ENCODE results near the gene VPS52.
"Not testable (repeated sequence)": the region's sequence is repeated elsewhere in the genome, so short reads cannot be mapped to it uniquely, and the experiment has no call there.

Gene VPS52

DNA sequence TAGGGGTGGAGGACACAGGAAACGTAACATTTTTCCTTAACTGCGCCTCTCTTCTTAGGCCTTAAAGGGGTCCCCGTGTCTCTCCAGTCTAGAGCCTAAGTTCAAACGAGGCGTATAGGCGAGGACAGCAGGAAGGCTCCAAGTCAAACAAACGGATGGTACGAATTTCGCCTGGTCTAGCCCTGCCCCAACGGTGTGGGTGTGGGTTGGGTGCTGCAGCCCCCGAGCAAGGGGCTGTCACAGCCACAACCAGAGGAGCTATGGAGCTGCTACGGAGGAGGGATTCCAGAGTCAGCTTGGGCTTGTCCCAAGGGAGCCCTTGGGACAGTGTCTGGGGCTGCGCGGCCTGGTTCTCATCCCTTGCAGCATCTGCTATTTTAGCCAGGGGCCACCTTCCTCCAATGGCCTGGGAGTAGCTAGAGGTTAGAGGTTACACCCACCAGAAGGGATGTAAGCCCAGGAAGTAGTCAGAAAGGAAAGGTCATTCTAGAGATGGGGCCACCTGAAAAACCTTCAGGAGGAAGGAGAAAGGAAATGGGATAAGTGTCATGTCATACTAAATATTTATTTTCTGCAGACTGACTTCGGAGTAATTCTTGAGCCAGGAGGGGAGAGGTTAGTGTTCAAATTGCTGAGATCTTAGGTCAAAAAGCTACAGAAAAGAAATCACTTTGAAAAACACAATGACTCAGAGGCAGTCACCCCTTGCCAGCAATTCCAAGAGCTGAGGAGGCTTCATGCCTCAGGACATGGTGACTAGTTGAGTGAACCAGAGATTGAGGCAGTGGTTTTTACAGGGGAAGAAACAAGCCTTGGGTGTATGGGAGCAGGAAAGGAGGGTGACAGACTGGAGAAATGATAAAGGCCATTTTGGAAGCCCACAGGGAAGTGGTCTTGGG lies 21.7 kb downstream of the VPS52 start:
- DNase-seq = peak; percentile 45

DNA sequence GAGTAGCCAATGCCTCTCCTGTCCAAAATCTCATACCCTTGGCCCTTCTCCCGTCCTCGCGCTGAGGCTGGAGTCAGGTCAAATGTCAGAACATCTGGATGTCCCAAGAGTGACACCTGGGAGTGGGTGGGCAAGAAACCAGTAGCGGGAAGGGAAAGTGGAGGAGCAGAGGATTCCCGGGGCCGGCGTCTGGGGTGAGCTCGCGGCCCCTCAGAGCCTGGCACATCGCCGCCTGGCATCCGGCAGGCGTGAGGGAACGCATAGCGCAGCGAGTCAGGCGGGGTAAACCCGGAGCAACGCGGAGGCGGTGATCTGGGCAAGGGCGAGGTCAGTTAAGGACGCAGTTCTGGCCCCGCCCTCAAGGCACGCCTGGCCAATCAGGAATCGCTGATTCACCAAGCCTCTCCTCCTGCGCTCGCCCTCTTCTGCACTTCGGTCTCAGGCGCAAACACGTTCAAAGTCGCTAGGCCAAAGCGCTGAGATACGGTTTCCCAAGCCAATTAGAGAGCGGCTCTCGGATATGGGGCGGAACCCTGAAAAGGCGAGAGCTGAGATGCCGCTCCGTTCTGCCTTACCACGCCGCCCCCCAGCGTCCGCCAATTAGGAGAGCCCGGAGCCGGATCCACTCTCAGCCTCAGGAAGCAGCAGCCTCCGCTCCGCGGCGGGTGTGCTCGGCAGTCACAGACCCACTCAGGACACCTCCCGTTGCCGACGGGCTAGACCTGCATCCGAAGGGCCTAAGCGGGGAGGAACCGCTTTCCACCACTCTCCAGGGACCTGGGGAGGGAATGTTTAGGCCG lies 22.5 kb downstream of the VPS52 start:
- peak; percentile 96 for DNase-seq

DNA sequence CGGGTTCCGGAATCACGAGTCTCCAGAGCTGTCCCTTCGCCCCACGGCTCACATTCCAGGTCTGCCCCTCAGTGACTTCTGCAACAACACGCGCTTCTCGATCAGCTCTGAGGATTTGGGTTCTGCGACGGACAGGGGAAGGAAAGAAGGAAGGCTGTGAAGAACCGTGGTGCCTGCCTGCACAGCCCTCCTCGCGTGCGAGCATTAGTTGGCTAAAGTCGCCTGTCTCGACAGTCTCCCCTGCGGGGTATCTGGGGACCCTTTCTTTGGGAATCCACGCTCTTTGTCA lies 23.1 kb downstream of the VPS52 start:
- DNase-seq = peak; percentile 28

DNA sequence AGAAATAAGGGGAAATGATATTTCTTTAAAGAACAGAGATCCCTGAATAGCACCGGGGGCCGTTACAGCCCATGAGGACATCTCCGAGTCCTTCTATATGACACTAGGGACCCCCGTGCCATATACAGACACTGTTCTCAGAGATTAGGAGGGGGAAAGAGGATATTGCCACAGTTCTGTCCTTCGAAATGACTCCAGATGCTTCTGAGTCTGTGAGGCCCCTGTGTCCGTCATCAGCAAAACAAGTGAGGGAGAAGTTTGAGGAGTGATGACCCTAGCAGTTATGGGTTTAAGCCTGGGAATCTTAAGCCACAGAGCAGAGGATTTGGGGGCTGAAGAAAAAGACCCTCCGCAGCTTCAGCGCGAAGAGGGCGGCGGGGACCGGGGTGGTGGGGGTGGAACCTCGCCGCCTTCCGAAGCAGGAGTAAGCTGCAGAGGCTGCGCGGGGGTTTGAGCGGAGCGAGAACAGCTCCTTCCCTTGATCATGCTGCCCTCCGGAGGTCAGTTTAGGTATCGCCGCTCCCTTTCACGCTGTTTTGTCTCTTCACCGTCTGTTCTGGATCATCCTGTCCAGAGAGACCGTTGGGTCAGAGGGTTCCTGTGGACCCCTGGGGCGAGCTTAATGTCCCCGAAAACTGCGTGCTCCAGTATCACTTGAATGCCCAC lies 23.6 kb downstream of the VPS52 start:
- peak; percentile 69 for DNase-seq

DNA sequence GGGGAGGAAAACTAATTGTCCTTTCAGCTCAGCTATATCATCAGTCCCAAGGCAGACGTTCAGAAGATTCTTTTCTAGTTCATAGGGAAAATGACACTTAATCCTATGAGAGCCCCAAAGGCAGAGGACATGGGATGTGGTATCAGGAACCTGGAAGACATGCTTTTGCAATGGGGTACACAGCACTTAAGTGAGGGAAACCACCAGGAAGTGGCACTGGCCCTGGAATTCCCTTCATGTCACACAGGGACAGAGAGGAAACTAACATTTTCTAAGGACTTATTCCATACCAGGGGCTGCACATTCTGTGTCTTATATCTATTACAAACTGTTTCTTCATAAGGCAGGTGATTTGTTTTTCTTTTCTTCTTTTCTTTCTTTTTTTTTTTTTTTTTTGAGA lies 28.2 kb downstream of the VPS52 start:
- DNase-seq = no peak

DNA sequence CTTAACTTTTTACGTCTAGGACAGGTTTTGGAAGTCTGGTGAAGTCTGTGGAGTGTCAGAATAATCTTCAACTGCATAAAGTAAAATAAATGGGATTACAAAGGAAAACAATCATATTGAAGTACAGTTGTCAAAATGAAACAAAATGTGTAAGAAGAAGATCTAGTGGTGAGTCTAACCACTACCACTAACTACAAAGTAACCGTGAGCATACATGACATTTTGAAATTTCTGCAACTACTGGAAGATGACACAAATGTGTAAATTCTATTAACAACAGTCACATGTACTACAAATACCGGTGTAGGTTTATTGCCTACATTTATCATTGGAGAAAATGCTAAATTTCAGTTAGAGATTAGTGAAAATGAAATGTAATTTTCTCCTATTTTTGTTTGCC lies 29.7 kb downstream of the VPS52 start:
- DNase-seq = no peak

DNA sequence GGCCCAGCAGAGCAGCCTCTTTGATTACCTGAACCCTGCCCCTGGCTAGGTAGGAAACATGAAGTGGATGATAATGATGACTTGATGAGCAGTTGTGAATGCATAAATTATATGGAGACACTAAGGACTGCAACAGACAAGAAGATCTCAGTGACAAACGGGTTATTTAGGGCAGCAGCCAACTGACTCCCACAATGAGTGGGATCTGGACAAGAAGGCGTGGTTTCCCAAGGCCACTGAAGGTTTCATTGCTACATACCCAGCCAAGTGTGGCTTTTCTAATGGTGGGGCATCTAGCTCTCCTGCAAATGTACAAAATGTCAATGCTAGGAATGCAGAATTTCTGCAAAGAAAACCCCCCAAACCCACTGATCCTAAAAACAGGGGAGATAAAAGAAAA lies 33.9 kb downstream of the VPS52 start:
- no peak for DNase-seq

DNA sequence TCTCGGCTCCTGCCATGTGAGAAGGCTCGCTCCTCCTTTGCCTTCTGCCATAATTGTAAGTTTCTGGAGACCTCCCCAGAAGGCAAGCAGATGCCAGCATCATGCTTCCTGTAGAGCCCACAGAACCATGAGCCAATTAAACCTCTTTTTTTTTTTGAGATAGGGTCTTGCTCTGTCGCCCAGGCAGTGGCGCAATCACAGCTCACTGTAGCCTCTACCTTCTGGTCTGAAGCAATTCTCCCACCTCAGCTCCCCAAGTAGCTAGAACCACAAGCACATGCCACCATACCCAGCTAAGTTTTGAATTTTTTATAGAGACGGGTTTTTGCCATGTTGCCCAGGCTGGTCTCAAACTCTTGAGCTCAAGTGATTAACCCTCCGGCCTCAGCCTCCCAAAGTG lies 34.8 kb downstream of the VPS52 start:
- no peak for DNase-seq

DNA sequence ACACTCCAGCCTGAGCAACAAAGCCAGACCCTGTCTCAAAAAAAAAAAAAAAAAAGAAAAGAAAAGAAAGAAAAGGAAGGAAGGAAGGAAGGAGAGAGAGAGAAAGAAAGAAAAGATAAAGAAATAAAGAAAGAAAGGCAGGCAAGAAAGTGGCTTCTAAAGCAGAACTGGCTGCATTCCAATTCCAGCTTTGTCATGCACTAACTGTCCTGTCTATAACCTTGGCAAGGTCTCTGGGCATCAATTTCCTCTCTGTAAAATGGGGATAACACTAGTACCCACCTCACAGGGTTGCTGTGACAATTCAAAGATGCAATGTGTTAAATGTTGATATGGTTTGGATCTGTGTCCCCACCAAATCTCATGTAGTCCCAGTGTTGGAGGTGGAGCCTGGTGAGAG lies 35.3 kb downstream of the VPS52 start:
- no peak for DNase-seq

DNA sequence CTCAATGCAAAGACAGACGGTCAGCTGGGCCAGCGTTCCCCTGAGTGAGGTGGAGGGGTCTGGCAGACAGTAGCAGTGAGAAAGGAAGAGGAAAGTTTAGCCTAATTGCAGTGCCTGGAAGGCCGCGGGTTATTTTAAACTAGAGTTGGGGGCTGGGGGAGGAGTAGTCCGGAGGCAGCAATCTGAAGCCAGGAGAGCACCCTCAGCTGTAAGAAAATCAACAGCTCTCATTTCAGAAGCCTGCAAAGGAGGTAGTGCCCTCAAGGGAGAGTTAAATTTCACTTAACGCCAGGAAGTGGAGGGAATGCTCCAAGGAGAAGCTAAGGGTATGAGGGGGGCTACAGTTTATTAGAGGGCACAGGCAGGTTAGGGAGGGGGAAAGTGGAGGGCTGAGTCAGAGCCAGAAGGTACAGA lies 36.4 kb downstream of the VPS52 start:
- no peak for DNase-seq

DNA sequence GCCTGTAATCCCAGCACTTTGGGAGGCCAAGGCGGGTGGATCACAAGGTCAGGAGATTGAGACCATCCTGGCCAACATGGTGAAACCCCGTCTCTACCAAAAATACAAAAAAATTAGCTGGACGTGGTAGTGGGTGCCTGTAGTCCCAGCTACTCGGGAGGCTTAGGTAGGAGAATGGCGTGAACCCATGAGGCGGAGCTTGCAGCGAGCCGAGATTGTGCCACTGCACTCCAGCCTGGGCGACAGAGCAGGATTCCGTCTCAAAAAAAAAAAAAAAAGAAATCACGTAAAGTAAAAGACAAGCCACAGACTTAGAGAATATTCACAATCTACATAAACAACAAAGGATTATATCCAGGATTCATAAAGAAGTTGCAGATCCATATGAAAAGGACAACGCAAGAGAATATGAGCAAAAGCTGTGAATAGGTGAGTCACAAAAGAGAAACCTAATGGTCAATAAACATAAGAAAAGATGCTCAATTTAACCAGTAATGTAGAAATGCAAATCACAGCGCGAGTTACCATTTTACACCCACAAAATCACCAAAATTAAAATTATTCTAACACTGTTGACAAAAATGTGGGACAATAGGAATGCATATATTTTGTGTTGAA lies 45.1 kb downstream of the VPS52 start:
- not testable (repeated sequence) for DNase-seq

DNA sequence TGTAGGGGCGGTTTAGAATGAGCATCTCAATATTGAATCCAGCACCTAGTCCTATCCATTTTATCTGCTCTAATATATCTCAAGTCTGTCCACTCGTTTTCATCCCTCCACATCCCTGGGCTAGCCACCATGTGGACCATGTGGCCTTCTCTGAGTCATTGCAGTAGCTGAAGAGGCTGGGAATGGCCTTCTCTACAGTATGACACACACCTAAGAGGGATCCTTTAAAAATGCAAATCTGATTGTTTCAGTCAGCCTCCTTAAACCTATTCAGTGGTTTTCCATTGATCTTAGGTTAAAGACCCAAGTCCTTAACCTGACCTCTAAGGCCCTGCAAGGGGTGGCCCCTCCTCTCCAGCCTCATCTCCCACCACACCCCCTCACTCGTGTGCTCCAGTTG lies 54.0 kb downstream of the VPS52 start:
- DNase-seq = no peak

DNA sequence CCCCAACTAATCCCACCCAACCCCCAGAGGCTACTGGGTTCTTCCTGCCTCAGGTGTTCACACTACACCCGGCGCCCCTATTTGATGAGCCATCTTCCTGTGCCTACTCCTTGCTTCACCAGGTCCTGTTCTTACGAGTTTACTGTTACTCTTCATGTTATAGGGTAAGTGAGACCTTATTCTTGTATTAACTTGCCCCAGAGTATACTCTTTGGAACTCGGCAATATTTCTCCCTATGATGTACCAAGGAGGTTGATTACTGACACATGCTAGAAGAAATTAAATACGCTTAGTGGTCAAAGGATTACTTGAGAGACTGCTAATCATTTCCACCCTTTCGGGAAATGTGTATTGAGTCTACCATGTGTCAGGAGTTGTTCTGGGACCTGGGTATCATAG lies 54.4 kb downstream of the VPS52 start:
- DNase-seq = no peak

DNA sequence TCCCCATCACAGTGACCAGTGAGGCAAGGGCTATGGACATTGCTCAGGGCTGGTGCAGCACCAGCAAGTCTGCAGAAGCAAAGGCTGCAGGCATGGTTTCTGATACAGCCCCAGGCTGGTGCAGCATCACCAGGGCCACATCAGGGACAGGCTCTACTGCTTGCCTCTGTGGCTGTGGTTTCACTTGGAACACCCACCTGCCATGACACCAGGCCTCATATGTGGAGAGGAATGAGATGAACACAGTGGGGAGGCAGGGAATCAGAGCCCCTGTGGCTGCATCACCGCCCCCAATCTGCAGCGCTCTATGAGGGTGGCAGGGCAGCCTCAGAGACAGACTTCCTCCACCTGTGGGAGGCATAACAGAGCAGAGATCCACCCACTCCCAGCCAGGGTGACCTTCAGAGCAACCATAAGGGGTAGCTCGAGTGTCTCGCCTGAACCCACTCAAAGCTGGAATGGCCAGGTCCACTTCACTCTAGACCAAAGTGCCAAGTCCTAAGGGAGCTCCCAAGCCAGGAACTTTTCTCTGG lies 55.5 kb downstream of the VPS52 start:
- DNase-seq = no peak

DNA sequence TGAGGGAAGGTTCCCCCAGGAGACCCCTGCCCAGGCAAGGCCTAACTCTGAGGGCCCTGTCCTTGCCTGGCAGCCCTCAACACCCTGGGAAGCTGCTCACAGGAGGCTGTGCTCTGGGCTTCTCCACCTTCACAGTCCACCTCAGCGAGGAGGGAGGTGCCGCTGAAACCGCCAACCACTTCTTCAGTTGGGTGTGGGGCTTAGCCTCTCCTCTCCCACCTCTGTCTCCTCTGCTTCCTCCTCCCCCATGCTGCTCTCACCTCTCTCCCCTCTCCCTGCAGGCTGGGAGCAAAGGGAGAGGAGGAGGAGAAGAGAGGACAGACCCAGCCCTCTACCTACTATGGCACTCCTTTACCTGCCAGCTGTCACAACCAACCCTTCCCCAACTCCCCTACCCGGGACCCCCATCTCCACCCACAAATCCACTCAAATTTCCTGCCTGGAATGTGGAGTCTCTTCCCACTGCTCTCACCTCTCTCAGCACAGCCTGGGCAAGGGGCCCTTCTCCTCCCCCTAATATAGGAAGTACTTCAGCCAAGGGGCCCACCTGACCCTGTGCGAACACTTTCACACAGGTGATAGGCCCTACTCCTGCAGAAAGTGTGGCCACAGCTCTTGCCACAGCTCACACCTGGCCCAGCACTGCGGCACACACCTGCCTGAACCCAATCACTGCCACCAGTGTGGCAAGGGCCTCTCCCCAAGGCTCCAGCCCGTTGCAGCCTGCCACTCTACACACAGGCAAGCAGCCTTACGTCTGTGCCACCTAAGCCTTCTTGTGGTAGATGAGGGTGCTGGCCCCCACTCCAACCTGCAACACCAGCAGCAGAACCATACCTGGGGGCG lies 56.2 kb downstream of the VPS52 start:
- no peak for DNase-seq

DNA sequence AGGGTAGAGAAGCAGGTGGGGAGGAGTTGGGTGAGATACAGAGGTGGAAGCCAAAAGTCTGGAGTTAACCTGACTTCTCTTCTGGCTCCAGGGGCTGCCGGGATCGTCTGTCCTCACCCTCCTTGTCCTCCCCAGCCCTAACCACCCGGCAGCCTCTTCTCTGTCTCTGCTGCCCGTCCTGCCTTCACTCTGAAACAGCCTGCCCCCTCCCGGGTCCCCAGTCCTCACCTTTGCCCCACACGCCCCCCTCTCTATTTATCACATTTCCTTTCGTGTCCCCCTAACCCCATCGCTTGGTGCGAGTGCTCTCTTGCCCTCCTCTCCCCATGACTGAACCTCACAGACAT lies 57.7 kb downstream of the VPS52 start:
- no peak for DNase-seq

DNA sequence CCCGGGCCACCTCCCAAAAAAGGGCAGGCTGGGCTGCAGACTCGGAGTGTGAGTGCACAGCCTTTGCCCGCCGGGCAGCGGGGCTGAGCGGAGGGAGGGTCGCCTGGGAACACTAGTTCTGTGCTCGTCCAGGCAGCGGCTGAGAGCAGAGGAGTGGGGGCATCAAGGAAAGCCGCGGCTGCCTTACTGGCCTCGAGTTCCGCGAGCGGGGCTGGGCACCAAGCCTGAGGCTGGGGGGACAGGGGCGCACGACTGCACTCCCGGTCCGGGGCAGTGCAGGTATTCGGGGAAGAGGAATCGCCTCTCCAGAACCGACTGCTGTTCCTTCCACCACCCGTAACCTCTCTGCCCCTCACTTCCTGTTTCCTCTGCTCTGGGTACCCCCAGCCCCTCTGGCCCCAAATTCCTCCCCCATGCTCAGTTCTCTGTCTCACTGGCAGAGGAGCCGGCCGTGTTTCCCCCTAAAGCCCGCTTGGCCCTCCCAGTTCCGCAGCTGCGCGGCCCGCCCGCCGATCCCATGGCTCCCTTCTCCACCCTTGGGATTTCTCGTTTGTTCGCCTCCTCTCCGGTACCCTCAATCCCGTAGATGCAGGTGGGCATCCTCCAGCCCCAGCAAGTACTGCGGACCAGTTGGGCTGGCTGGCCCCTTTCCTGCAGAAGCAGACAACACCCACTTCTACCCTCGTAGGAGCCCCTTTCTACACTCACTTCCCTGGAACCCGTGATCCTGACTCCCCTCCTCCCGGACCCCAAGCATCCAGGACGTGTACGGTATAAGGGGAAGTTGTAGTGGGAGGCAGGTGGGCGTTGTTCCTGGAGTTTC lies 58.3 kb downstream of the VPS52 start:
- DNase-seq = no peak

DNA sequence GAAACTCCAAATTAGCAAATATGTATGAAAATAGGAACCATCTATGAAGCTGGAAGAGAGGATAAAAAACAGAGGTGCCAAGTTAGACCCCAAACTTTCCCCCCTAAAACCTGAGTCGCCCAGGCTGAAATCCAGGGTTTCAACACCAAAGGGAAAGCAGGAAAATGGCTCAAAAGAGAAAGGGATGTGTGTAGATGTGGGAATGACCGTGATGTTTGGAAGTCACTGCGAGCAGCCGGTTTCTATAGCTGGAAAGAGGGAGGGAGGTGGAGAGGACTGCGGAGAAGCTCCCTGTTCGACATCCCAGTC lies 58.9 kb downstream of the VPS52 start:
- DNase-seq = no peak

DNA sequence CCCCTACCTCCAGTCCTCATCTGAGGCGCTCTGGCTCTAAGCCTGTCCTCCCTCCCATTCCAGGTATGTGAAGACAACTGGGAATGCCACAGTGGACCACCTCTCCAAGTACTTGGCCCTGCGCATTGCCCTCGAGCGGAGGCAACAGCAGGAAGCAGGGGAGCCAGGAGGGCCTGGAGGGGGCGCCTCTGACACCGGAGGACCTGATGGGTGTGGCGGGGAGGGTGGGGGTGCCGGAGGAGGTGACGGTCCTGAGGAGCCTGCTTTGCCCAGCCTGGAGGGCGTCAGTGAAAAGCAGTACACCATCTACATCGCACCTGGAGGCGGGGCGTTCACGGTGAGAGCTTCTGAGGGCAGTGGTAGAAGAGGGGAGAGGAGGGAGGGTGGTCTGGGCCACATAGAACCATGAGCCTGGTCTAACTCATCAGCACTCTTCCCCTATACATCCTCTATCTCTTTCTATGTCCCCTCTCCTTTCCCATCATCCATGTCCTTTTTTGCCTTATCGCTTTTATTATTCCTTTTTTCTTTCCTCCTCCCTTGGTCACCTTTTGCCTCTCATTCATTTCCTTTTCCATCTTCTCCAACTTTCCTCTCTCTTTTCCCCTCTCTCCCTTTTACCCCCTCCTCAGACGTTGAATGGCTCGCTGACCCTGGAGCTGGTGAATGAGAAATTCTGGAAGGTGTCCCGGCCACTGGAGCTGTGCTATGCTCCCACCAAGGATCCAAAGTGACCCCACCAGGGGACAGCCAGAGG lies 59.8 kb downstream of the VPS52 start:
- no peak for DNase-seq

DNA sequence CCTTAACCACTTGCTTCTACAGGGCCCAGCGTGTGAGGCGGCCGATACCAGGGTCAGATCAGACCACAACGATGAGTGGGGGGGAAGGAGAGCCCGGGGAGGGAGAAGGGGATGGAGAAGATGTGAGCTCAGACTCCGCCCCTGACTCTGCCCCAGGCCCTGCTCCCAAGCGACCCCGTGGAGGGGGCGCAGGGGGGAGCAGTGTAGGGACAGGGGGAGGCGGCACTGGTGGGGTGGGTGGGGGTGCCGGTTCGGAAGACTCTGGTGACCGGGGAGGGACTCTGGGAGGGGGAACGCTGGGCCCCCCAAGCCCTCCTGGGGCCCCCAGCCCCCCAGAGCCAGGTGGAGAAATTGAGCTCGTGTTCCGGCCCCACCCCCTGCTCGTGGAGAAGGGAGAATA lies 60.5 kb downstream of the VPS52 start:
- no peak for DNase-seq

DNA sequence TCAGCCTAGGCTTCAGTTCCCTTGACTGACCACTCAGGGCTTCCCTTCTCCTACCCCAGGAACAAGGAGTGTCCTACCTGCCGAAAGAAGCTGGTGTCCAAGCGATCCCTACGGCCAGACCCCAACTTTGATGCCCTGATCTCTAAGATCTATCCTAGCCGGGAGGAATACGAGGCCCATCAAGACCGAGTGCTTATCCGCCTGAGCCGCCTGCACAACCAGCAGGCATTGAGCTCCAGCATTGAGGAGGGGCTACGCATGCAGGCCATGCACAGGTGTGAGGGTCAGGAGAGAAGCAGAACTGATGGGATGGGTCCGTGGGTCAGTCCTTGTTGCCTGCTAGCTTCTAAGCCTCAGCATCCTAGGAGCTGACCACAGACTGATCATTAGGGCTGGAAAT lies 61.8 kb downstream of the VPS52 start:
- DNase-seq = no peak

Data from NCI-H1092 treated with DMSO at 0.1 percent for 48 hours (cell line).